Endodermal cell (in vitro differentiated cells): ENCODE results near the gene MTA1. TPM values are rescaled to one million over a fixed set of nuclear protein-coding genes. Genes with fewer than 3 reads are reported as not detected.

Source experiments
- DNase-seq: peaks from one replicate; pipeline ENCODE4 v3.0.0-alpha.2; 2017
- H3K27ac ChIP-seq: 2 replicates; pipeline ENCODE4 v1.5.1; 2013; ENCODE audit warnings: mild to moderate bottlenecking, low read depth, low read length, moderate library complexity
- H3K27me3 ChIP-seq: 2 replicates; pipeline ENCODE4 v1.6.1; 2013; ENCODE audit warnings: mild to moderate bottlenecking, low read length, moderate library complexity; ENCODE audit not compliant: insufficient read depth, control insufficient read depth, poor library complexity, severe bottlenecking
- H3K36me3 ChIP-seq: 2 replicates; pipeline ENCODE4 v1.7.0; 2013; ENCODE audit warnings: mild to moderate bottlenecking, low read length, moderate library complexity; ENCODE audit not compliant: control insufficient read depth, insufficient read depth
- H3K4me1 ChIP-seq: one replicate; pipeline ENCODE4 v1.7.0; 2013; ENCODE audit warnings: low read length; ENCODE audit not compliant: control insufficient read depth, insufficient read depth
- H3K4me3 ChIP-seq: 2 replicates; pipeline ENCODE4 v1.5.1; 2013; ENCODE audit warnings: mild to moderate bottlenecking, low read length, moderate library complexity
- H3K9ac ChIP-seq: 2 replicates; pipeline ENCODE4 v1.6.1; 2013; ENCODE audit warnings: mild to moderate bottlenecking, low read length, moderate library complexity; ENCODE audit not compliant: poor library complexity, severe bottlenecking; ENCODE audit errors: extremely low read depth
- H3K9me3 ChIP-seq: 2 replicates; pipeline ENCODE4 v1.6.1; 2013; ENCODE audit warnings: mild to moderate bottlenecking, low read length, moderate library complexity; ENCODE audit not compliant: control insufficient read depth
- H3K27ac Mint-ChIP-seq: 2 replicates; pipeline ENCODE4 v1.8.0; 2020; ENCODE audit warnings: mixed read lengths
- H3K27me3 Mint-ChIP-seq: 2 replicates; pipeline ENCODE4 v1.8.0; 2021; ENCODE audit warnings: mild to moderate bottlenecking, mixed read lengths; ENCODE audit not compliant: insufficient read depth
- H3K36me3 Mint-ChIP-seq: 2 replicates; pipeline ENCODE4 v1.8.0; 2020; ENCODE audit warnings: low read depth, mixed read lengths
- H3K4me1 Mint-ChIP-seq: 2 replicates; pipeline ENCODE4 v1.8.0; 2020; ENCODE audit warnings: mixed read lengths
- H3K4me3 Mint-ChIP-seq: 2 replicates; pipeline ENCODE4 v1.8.0; 2020; ENCODE audit warnings: mild to moderate bottlenecking, moderate library complexity, mixed read lengths
- H3K9me3 Mint-ChIP-seq: 2 replicates; pipeline ENCODE4 v1.8.0; 2020; ENCODE audit warnings: mild to moderate bottlenecking, mixed read lengths
- CTCF ChIP-seq: fragments of 200-600 bp; sonication (generic); conservative IDR thresholded peaks from 2 replicates; pipeline ENCODE4 v1.5.0; 2021; ENCODE audit warnings: antibody characterized with exemption, mild to moderate bottlenecking
- WGBS, 2 experiments: methylation state at CpG; one replicate each; pipeline versions ENCODE4 v1.1.5 to v1.1.7; 2013; ENCODE audit warnings: missing lambda C conversion rate in 2 of 2, mixed read lengths in 1 of 2; ENCODE audit not compliant: insufficient coverage in 1 of 2, insufficient read length in 1 of 2; 5-methylcytosine and 5-hydroxymethylcytosine counted together
- total RNA-seq, 2 donors: library from RNA; stranded (reverse); fragmentation: NEBNext Ultra II Directional in 1 of 2; extraction: Animal tissue kit (Norgen Biotek cat#: 25700) in 1 of 2; gene quantifications; 2 replicates in 1 of 2; 3 replicates in 1 of 2; pipeline ENCODE4 v1.2.1, GENCODE V29; 2021

The MTA1 gene
- total RNA-seq, 2 donors from 2014 or later, result 245 to 246 TPM

- peaks cover 2% of the 10 kb centered on the region for H3K9me3 Mint-ChIP-seq
- TF ChIP-seq CTCF, result no peak
- no peak overlapping the region for H3K27ac Mint-ChIP-seq
- Histone ChIP-seq H3K27me3 (peaks cover 65% of the 10 kb centered on the region), H3K36me3 (no peaks in the 10 kb centered on the region), H3K9me3 (no peaks in the 10 kb centered on the region), H3K4me3 (no peak overlapping the region), H3K4me1 (no peaks in the 10 kb centered on the region), H3K9ac (no peak overlapping the region), H3K27ac (no peak overlapping the region)
- WGBS, 2 experiments, result 60 to 72% methylated on average over 6 to 21 of the region's 21 CpGs
- peaks cover 58% of the 10 kb centered on the region for H3K27me3 Mint-ChIP-seq
- H3K36me3 Mint-ChIP-seq, result no peaks in the 10 kb centered on the region
- H3K4me3 Mint-ChIP-seq, result peak overlapping the region; percentile 51
- no peaks in the 10 kb centered on the region for H3K4me1 Mint-ChIP-seq
- no peak for DNase-seq
Measured at GRCh38 chr14:105476097-105476830, 56.6 kb downstream of the MTA1 start.

GRCh38 chr14:105476831-105477659 is 57.4 kb downstream of the MTA1 start:
- no peak for TF ChIP-seq CTCF
- no peak overlapping the region for H3K4me3 ChIP-seq
- no peak overlapping the region for H3K27ac ChIP-seq
- H3K27me3 ChIP-seq, result peaks cover 70% of the 10 kb centered on the region
- Mint-ChIP-seq H3K27ac (no peak overlapping the region), H3K4me3 (no peak overlapping the region), H3K27me3 (peaks cover 64% of the 10 kb centered on the region), H3K4me1 (peaks cover 2% of the 10 kb centered on the region), H3K9me3 (peaks cover 2% of the 10 kb centered on the region), H3K36me3 (no peaks in the 10 kb centered on the region)
- H3K4me1 ChIP-seq, result peaks cover 1% of the 10 kb centered on the region
- H3K9ac ChIP-seq, result no peak overlapping the region
- 72 to 76% methylated on average over 10 to 16 of the region's 16 CpGs for WGBS, 2 experiments
- no peaks in the 10 kb centered on the region for H3K36me3 ChIP-seq
- no peaks in the 10 kb centered on the region for H3K9me3 ChIP-seq
- no peak for DNase-seq

GRCh38 chr14:105477660-105478397 is 58.2 kb downstream of the MTA1 start:
- no peak for TF ChIP-seq CTCF
- Mint-ChIP-seq H3K36me3 (no peaks in the 10 kb centered on the region), H3K9me3 (peaks cover 2% of the 10 kb centered on the region), H3K4me3 (no peak overlapping the region), H3K27me3 (peaks cover 72% of the 10 kb centered on the region), H3K27ac (no peak overlapping the region), H3K4me1 (peaks cover 6% of the 10 kb centered on the region)
- no peaks in the 10 kb centered on the region for H3K36me3 ChIP-seq
- H3K27ac ChIP-seq, result no peak overlapping the region
- WGBS, 2 experiments, result 15 to 41% methylated on average over 9 to 41 of the region's 56 CpGs
- no peak for DNase-seq
- H3K4me3 ChIP-seq, result no peak overlapping the region
- H3K9me3 ChIP-seq, result no peaks in the 10 kb centered on the region
- H3K9ac ChIP-seq, result no peak overlapping the region
- H3K27me3 ChIP-seq, result peaks cover 78% of the 10 kb centered on the region
- peaks cover 2% of the 10 kb centered on the region for H3K4me1 ChIP-seq
